NCI-H345 (cell line): ENCODE results near the gene MDH2.
"Not testable (repeated sequence)": the region's sequence is repeated elsewhere in the genome, so short reads cannot be mapped to it uniquely, and the experiment has no call there.

Experiments used
- DNase-seq: peaks from one replicate; lab custom pipeline; 2025; lab: John Stamatoyannopoulos, UW

The MDH2 gene

GRCh38 chr7:76108540-76109233, 60.8 kb downstream of the MDH2 start:
- peak; percentile 10 for DNase-seq

GRCh38 chr7:76113042-76113630, 65.2 kb downstream of the MDH2 start:
- DNase-seq: not testable (repeated sequence)

DNA sequence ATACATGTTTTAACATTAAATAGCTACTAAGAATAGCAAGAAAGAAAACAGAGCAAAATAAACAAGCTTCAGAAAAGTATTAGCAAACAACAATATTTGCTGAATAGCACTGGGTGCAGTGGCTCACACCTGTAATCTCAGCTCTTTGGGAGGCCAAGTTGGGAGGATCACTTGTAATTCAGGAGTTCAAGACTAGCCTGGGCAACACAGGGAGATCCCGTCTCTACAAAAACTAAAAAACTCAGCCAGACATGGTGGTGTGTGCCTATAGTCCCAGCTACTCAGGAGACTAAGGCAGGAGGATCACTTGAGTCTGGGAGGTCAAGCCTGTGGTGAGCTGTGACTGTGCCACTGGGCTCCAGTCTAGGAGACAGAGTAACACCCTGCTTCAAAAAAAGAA, 66.8 kb downstream of the MDH2 start:
- not testable (repeated sequence) for DNase-seq
